Measurements from ENCODE around the gene DEPDC5.
"Not testable (repeated sequence)": the region's sequence is repeated elsewhere in the genome, so short reads cannot be mapped to it uniquely, and the experiment has no call there.

DNA sequence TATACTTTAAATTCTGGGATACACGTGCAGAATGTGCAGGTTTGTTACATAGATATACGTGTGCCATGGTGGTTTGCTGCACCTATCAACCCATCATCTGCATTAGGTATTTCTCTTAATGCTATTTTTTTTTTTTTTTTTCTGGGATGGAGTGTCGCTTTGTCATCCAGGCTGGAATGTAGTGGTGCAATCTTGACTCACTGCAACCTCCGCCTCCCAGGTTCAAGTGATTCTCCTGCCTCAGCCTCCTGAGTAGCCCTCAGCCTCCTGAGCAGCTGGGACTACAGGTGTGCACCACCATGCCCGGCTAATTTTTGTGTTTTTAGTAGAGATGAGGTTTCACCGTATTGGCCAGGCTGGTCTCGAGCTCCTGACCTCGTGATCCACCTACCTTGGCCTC is 45.5 kb downstream of the DEPDC5 start:
- TF ChIP-seq, protein P1, sequence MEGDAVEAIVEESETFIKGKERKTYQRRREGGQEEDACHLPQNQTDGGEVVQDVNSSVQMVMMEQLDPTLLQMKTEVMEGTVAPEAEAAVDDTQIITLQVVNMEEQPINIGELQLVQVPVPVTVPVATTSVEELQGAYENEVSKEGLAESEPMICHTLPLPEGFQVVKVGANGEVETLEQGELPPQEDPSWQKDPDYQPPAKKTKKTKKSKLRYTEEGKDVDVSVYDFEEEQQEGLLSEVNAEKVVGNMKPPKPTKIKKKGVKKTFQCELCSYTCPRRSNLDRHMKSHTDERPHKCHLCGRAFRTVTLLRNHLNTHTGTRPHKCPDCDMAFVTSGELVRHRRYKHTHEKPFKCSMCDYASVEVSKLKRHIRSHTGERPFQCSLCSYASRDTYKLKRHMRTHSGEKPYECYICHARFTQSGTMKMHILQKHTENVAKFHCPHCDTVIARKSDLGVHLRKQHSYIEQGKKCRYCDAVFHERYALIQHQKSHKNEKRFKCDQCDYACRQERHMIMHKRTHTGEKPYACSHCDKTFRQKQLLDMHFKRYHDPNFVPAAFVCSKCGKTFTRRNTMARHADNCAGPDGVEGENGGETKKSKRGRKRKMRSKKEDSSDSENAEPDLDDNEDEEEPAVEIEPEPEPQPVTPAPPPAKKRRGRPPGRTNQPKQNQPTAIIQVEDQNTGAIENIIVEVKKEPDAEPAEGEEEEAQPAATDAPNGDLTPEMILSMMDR (conservative IDR thresholded peaks at IDR 0.05; ENCODE audit: low read depth, low read length), result not testable (repeated sequence)
- TF ChIP-seq EZH2 (IDR thresholded peaks at IDR 0.05; ENCODE audit: borderline replicate concordance, low read depth, low read length, poor library complexity, severe bottlenecking), result not testable (repeated sequence)

All from A673 (cell line).